OCI-M2 (cell line): ENCODE results near the gene ST7.
"Not testable (repeated sequence)": the region's sequence is repeated elsewhere in the genome, so short reads cannot be mapped to it uniquely, and the experiment has no call there.

Experiments
- DNase-seq: peaks from one replicate; lab custom pipeline; 2025; ENCODE audit not compliant: unreplicated experiment; lab: John Stamatoyannopoulos, UW

The ST7 gene

GRCh38 chr7:117211614-117212013 lies 258.3 kb downstream of the ST7 start:
- no peak for DNase-seq

- DNase-seq = peak; percentile 73
These were observed 259.9 kb downstream of the ST7 start for GRCh38 chr7:117212969-117213877.

- no peak for DNase-seq
These were observed 262.7 kb downstream of the ST7 start for GRCh38 chr7:117216010-117216409.

- no peak for DNase-seq
These were observed 263.3 kb downstream of the ST7 start for GRCh38 chr7:117216436-117217069.

GRCh38 chr7:117217106-117218035 lies 264.1 kb downstream of the ST7 start:
- no peak for DNase-seq

GRCh38 chr7:117218700-117219099 lies 265.4 kb downstream of the ST7 start:
- DNase-seq = no peak

- DNase-seq = no peak
These were observed 266.2 kb downstream of the ST7 start for GRCh38 chr7:117219485-117219884.

- DNase-seq = no peak
These were observed 267.5 kb downstream of the ST7 start for GRCh38 chr7:117220836-117221235.

- DNase-seq = no peak
These were observed 272.2 kb downstream of the ST7 start for GRCh38 chr7:117225536-117225935.

- no peak for DNase-seq
These were observed 273.8 kb downstream of the ST7 start for GRCh38 chr7:117227091-117227490.

GRCh38 chr7:117229350-117229749 lies 276.0 kb downstream of the ST7 start:
- DNase-seq = no peak

GRCh38 chr7:117230276-117231046 lies 277.2 kb downstream of the ST7 start:
- no peak for DNase-seq

GRCh38 chr7:117231047-117231359 lies 277.7 kb downstream of the ST7 start:
- no peak for DNase-seq

- no peak for DNase-seq
These were observed 284.3 kb downstream of the ST7 start for GRCh38 chr7:117237646-117238045.

- no peak for DNase-seq
These were observed 285.2 kb downstream of the ST7 start for GRCh38 chr7:117238472-117238871.

- DNase-seq = no peak
These were observed 285.6 kb downstream of the ST7 start for GRCh38 chr7:117238937-117239336.

- no peak for DNase-seq
These were observed 287.8 kb downstream of the ST7 start for GRCh38 chr7:117241088-117241487.

- DNase-seq = no peak
These were observed 290.1 kb downstream of the ST7 start for GRCh38 chr7:117243390-117243789.

- DNase-seq = not testable (repeated sequence)
These were observed 292.4 kb downstream of the ST7 start for GRCh38 chr7:117245703-117246102.

GRCh38 chr7:117247809-117248208 lies 294.5 kb downstream of the ST7 start:
- no peak for DNase-seq

- no peak for DNase-seq
These were observed 295.5 kb downstream of the ST7 start for GRCh38 chr7:117248829-117249228.
